ENCODE results near the gene GTF2A1.

DNA sequence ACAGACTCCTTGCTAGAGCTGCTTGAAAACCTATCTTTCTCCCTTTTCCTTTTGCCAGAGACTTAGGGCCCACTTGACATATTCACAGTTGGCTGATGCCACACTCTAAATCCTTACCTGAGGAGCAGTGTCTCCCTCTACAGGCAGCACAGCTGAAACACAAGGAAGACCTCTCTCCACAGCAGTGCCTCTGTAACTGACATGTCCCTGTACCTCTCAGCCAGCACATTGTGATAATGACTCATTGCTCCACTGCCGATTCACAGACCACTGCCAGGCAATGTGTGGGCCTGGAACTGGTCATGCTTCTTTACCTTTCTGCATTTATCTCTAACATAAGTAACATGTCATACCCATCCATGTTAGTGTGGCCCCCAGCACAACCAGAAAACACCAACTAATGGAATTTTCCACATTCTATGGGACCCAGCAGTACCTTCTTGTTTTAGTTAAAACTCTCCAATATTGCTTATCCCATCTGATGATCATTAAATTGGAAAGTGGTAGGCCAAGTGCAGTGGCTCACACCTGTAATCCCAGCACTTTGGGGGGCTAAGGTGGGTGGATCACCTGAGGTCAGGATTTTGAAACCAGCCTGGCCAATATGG, 56.5 kb downstream of the GTF2A1 start:
- TF ChIP-seq, protein P1, sequence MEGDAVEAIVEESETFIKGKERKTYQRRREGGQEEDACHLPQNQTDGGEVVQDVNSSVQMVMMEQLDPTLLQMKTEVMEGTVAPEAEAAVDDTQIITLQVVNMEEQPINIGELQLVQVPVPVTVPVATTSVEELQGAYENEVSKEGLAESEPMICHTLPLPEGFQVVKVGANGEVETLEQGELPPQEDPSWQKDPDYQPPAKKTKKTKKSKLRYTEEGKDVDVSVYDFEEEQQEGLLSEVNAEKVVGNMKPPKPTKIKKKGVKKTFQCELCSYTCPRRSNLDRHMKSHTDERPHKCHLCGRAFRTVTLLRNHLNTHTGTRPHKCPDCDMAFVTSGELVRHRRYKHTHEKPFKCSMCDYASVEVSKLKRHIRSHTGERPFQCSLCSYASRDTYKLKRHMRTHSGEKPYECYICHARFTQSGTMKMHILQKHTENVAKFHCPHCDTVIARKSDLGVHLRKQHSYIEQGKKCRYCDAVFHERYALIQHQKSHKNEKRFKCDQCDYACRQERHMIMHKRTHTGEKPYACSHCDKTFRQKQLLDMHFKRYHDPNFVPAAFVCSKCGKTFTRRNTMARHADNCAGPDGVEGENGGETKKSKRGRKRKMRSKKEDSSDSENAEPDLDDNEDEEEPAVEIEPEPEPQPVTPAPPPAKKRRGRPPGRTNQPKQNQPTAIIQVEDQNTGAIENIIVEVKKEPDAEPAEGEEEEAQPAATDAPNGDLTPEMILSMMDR (IDR thresholded peaks at IDR 0.05): peak in 5 of 6 experiments; percentile 23 to 65 (median 45)
- TF ChIP-seq POLR2A (IDR thresholded peaks at IDR 0.05): no peak
